HTR-8/SVneo (cell line): ENCODE measurements around the gene OR52M1.

Experiments used
- DNase-seq: peaks from one replicate; pipeline ENCODE4 v3.0.0; 2011; ENCODE audit warnings: low spot score, mixed read lengths; ENCODE audit not compliant: insufficient read length
- FAIRE-seq: peaks from 2 replicates; lab custom pipeline; 2011; peaks lifted over from hg19 to GRCh38; lab: Jason Lieb, UNC

Gene OR52M1

DNA sequence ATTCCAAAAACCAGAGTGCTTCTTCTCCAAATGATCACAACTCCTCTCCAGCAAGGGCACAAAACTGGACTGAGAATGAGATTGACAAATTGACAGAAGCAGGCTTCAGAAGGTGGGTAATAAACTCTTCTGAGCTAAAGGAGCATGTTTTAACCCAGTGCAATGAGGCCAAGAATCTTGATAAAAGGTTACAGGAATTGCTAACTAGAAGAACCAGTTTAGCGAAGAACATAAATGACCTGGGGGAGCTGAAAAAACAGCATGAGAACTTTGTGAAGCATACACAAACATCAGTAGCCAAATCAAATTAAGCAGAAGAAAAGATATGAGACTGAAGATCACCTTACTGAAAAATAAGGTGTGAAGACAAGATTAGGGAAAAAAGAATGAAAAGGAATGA, 15.5 kb downstream of the OR52M1 start:
- DNase-seq (no peak), FAIRE-seq (no peak)

DNA sequence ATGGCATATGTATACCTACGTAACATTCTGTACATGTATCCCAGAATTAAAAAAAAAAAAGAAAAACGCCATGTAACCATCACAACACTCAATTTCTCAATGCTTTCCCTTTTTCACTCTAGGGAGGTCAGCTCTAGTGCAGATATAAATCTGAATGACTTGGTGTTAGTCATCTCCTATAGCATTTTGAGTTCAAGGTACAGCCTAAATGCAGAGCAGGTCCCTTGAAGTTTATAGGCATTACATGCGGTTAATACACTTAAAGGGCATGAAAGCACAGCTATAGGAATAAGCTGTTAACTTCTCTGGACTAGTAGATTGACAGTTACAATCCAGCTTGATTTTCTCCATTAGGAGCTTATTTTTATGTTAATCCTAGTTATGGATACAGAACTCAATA, 20.4 kb downstream of the OR52M1 start:
- no peak for DNase-seq
- FAIRE-seq, result no peak

DNA sequence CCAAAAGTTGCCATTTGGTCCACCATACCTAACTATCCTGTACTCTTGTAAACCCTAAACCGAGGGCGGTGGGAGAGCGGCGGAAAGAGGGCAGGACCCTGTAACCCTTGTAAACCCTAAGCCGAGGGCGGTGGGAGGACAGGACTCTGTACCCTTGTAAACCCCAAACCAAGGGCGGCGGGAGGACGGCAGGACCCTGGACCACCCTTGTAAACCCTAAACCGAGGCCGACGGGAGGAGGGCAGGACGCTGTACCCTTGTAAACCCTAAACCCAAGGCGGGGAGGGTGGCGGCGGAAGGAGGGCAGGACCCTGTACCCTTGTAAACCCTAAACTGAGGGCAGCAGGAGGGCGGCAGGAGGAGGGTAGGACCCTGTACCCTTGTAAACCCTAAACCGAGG, 24.1 kb downstream of the OR52M1 start:
- FAIRE-seq (no peak), DNase-seq (no peak)

DNA sequence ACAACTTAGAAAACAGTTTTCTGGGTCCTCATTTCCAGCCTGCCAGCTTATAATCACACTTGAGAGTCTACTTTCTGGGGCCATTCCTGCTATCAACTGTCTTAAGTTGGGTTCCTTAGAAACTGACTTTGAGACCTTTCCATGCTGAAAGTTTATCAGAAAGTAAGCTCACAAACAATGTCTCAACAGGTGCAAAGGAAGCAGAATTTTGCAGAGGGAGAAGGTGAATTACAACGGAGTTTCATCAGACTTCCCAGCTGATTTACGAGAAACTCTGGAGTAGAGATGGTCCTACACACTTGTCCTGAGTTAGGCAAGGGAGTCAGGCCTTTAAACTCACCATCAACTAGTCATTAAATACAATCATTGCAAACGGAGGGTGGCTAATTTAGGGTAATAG, 31.9 kb downstream of the OR52M1 start:
- FAIRE-seq (no peak), DNase-seq (no peak)

DNA sequence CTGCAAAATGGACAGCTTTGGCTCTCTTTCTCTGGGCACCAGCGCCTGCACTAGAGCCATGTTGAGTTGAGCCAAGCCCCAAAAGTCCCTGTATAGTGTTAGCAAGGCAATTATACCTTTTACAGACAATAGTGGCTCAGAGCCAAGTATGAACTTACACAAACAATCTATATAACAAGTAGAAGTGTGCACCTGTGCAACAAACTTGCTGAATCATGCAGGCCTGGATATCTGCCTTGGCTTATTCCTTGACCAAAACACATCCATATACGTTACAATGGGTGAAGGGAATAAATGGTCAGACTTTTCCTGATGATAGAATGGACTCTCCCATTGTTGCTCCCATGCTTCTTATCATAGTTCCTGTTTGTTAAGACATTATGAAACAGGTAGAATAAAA, 32.8 kb downstream of the OR52M1 start:
- FAIRE-seq (no peak), DNase-seq (no peak)

DNA sequence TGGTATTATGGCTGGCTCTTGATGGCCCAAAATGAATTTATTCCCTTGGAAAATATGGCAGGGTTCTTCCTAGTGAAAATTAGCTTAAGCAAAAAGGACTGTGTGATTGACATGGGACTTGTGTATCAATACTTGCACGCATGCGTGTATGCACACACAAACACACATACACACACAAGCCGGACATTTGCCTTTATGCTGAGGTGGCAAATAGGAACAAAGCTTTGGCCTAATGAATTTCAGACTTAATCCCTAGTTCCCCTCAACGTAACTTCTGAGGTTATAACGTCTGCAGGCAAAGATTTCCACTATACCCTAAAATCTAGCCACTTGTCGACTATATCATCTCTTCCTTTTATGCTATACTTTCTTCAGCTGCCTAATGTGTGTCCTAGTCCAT, 33.6 kb downstream of the OR52M1 start:
- DNase-seq, result no peak
- FAIRE-seq, result no peak

DNA sequence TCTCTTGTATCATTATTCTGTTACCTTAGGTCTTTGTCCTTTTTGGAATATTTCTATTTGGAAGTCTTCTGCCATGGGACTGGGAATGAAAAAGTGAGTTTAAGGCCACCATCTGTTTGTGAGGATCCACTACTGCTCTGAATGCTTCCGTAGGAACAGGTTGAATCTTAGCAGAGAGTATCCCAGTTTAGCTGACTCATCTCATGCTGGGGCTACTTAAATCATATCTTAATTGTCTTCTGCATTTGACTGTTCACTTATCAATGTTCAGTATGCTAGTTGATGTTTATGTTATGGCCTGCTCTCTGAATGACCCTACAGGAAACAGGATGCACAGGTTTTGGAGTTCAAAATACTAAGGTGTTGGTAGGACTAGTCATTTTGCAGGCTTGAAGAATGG, 35.1 kb downstream of the OR52M1 start:
- no peak for FAIRE-seq

DNA sequence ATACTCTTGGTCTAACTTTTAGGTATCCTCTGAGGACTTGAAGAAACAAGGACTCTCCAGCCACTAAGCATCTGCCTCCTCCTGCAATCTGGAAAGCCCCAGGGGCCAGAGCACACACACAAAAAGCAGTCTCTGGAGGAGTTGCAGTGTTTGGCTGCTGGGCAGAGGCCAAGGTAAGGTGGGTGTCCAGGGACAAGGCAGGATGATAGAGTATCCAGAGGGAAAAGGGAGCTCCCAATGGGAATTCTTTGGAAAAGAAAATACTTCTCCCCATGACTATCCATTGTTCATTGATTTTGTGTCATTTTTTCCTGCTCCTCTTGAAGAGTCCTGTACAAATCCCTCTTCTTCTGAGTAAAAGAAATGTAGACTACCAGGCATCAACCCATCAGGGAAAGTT, 36.5 kb downstream of the OR52M1 start, which contains the start of gene OR52I2:
OR52I2 (plus strand) TSS at position 301 of the 400 bp plus-strand sequence.
- no peak for FAIRE-seq
- DNase-seq, result no peak

More for the DNA sequence above, 35.1 kb downstream of the OR52M1 start:
- DNase-seq, result no peak

DNA sequence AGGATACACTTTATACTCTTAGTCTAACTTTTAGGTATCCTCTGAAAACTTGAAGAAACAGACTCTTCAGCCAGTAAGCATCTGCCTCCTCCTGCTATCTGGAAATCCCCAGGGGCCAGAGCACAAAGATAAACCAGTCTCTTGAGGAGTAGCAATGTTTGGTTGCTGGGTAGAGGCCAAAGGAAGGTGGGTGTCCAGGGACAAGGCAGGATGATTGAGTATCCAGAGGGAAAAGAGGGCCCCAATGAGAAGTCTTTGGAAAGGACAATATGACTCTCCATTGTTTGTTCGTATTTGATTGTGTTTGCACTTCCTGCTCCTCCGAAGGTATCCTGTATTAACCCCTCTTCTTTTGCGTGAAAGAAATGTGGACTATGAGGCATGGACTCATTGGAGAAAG, 44.0 kb downstream of the OR52M1 start:
- FAIRE-seq (no peak), DNase-seq (no peak)

DNA sequence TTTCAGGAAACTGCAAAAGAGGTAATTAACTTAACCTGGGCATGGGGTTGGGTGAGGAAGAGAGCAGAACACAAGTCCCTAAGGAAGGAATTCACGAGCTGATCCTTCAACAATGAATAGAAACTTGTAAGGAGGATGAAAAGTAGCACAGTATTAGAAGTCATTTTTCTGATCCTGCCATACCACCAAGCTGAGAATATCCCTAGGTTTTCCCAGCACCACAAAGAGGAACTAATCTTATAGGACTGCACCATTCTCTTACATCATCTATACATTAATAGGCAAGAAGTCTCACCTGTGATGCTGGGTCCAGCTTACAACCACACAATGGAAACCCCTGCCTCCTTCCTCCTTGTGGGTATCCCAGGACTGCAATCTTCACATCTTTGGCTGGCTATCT, 48.7 kb downstream of the OR52M1 start, which contains the start of gene OR52I1:
OR52I1 (plus strand) TSS at position 301 of the 400 bp plus-strand sequence; CDS start at position 301, 0 bp downstream.
- DNase-seq (no peak), FAIRE-seq (no peak)
